GM18951 (cell line): Measurements from ENCODE around the gene ALOX12B.

Experiments used
- POLR2A ChIP-seq: IDR thresholded peaks from 4 replicates; pipeline ENCODE4 v1.6.1; 2011; ENCODE audit warnings: mild to moderate bottlenecking; ENCODE audit not compliant: insufficient read length, insufficient read depth; ENCODE audit errors: extremely low read depth
- in situ Hi-C: fragments of 300-500 bp; cut with MboI; formaldehyde crosslinking; loops from one replicate; pipeline ENCODE4 v1.12.0; 2022; ENCODE audit warnings: low sequenced_read_pairs, mixed read lengths, inconsistent platforms; ENCODE audit not compliant: unreplicated experiment

Gene ALOX12B

GRCh38 chr17:8073627-8074484, 13.7 kb downstream of the ALOX12B start:
- in situ Hi-C loops, result no loop called here

DNA sequence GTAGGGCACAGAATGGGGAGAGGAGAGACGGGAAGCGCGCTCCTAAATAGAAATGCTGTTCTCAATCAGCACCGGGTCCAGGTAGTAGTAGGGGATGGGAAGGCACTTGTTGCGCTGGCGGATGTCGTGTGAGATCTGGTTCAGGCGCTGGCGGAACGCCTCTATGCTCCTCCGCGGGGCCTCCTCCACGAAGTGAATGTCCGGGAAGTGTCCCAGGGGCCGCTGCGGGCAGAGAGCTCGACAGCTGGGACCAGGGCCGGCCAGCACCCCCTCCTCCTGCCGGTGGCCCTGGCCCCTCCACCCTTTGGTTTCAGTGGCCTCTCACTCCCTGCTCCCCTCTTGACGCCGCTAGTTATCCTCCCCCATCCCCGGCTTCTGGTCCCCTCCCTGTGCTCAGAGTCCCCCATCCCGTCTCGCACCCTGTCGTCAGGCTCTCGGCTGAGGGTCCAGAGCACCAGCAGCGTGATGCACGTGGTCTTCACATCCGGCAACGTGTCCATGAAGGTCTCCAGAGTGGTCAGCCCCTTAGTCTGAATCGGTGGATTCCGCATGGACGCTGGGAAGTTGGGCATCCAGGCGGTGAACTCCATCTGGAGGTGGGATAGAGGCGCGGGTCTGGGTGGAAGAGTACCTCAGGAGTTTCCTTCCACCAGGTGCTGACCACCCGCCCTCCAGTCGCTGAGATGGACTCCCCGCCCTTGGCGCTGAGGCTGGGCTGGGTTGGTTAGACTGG, 14.6 kb downstream of the ALOX12B start:
- in situ Hi-C loops, result no loop called here

More at GRCh38 chr17:8073627-8074484, 13.7 kb downstream of the ALOX12B start:
- TF ChIP-seq POLR2A, result no peak

GRCh38 chr17:8072341-8072728, 15.2 kb downstream of the ALOX12B start:
- in situ Hi-C loops, result no loop called here
- no peak for TF ChIP-seq POLR2A

More for the DNA sequence above, 14.6 kb downstream of the ALOX12B start:
- no peak for TF ChIP-seq POLR2A

GRCh38 chr17:8071496-8071895, 16.0 kb downstream of the ALOX12B start:
- no peak for TF ChIP-seq POLR2A
- in situ Hi-C loops, result no loop called here

DNA sequence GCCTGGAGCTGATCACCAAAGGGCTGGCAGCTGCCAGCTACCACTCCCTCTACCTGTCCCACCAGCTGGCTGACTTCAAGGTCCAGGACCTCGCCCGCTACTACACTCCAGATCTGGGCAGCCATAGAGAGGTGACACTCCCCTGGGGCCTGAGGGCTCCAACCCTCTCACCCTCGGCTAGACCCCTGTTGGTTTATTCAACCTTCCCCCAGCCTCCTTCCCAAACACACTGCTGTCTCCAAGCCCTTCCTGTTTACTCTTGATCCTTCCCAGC, 18.0 kb downstream of the ALOX12B start:
- no peak for TF ChIP-seq POLR2A

GRCh38 chr17:8068736-8069586, 18.6 kb downstream of the ALOX12B start:
- TF ChIP-seq POLR2A, result no peak

More for the DNA sequence above, 18.0 kb downstream of the ALOX12B start:
- in situ Hi-C loops, result loop anchor here (10.0 kb wide), 1 partner anchor 45 kb away; the partner anchor contains the start of gene ALOXE3

GRCh38 chr17:8067806-8068205, 19.7 kb downstream of the ALOX12B start:
- in situ Hi-C loops, result loop anchor here (10.0 kb wide), 1 partner anchor 47 kb away; the partner anchor contains the start of gene ALOXE3
- no peak for TF ChIP-seq POLR2A

More at GRCh38 chr17:8068736-8069586, 18.6 kb downstream of the ALOX12B start:
- in situ Hi-C loops, result loop anchor here (10.0 kb wide), 1 partner anchor 46 kb away; the partner anchor contains the start of gene ALOXE3

DNA sequence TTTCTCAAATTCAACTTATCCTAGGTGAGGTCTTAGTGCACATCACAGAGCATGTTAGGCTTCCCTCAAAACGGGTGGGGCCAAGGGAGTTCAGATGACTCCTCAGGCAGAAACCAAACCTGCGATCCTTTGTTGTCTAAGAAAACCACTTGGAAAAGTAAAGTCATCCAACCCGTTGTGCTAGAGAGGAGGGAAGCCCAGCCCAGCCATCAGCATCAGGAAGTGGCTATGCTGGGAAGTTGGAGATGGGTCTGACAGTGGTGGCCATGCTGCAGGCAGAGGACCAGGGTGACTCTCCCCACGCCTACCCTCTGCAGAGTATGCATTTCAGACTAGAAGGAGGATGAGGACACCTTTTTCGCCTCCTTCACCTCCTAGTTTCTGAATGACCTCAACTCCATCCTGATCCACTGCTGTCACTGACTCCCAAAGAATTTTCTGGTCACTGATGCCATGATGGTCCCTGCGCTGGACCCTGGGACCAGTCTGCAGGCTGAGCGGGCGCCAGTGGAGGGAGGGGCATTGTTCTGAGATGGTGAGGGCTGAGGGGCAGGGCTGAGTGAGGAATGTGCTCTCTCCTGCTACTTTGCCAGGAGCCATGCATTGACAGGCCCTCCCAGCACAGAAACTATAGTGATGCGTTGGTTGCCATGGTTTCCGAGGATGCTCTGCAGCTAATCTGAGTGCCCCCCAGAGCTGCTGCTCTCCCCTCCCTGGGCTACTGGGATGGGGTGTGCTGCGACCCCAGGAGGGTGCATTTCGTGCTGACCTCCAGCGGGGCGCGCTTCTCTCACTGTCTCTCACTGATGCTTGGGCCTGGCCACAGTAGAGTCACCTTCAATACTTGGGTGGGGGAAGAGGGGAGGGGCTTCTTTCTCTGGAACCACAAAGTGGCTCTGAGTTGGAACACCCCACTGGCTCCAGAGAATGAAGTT, 20.4 kb downstream of the ALOX12B start:
- no peak for TF ChIP-seq POLR2A
- in situ Hi-C loops, result loop anchor here (10.0 kb wide), 1 partner anchor 48 kb away; the partner anchor contains the start of gene ALOXE3

- no peak for TF ChIP-seq POLR2A
Observed at GRCh38 chr17:8064561-8065019, 22.9 kb downstream of the ALOX12B start.

GRCh38 chr17:8063761-8064534, 23.6 kb downstream of the ALOX12B start:
- TF ChIP-seq POLR2A, result no peak
- in situ Hi-C loops, result loop anchor here (10.0 kb wide), 1 partner anchor 51 kb away; the partner anchor contains the start of gene ALOXE3

More at GRCh38 chr17:8064561-8065019, 22.9 kb downstream of the ALOX12B start:
- in situ Hi-C loops, result loop anchor here (10.0 kb wide), 1 partner anchor 50 kb away; the partner anchor contains the start of gene ALOXE3
